GM12892 (cell line): ENCODE data around the gene HERPUD2.

Experiments used
- POLR2A ChIP-seq: IDR thresholded peaks from 2 replicates; pipeline ENCODE4 v1.6.1; 2011; ENCODE audit warnings: low read depth, low read length, control low read depth
- POLR2AphosphoS5 ChIP-seq: IDR thresholded peaks from 2 replicates; pipeline ENCODE4 v1.6.1; 2011; ENCODE audit warnings: low read depth, low read length, control low read depth
- TAF1 ChIP-seq: IDR thresholded peaks from 2 replicates; pipeline ENCODE4 v1.6.1; 2011; ENCODE audit warnings: low read depth, mild to moderate bottlenecking, control low read depth, low read length, borderline replicate concordance

DNA sequence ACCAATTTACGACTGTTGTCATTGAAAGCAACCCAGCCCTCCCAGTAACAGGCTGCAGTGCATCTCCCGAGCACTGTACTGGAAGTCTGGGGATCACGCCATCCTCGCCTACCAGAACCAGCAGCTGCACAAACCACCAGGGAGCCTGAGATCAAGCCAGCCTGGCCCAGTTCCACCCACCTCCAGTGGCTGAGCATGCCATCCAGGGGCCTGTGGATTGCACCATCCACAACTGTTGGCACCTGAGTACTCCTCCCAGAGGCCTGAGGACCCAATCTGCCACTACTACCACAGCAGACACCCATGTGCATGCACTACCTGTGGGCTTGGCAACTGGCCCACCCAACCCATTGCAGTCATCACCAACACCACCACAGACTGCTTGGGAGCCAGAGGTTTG, 44.2 kb downstream of the HERPUD2 start:
- TF ChIP-seq POLR2A, result no peak
- no peak for TF ChIP-seq TAF1
- TF ChIP-seq POLR2AphosphoS5, result no peak
